ENCODE data around the gene NCAPD3.
"Not testable (repeated sequence)": the region's sequence is repeated elsewhere in the genome, so short reads cannot be mapped to it uniquely, and the experiment has no call there.

NCAPD3 gene

GRCh38 chr11:134126217-134126822 is 97.4 kb downstream of the NCAPD3 start:
- DNase-seq: no peak

- DNase-seq: no peak
These were observed 98.3 kb downstream of the NCAPD3 start for GRCh38 chr11:134125507-134125906.

- DNase-seq: no peak
These were observed 98.9 kb downstream of the NCAPD3 start for GRCh38 chr11:134124660-134125451.

GRCh38 chr11:134120921-134121526 is 102.7 kb downstream of the NCAPD3 start:
- DNase-seq: no peak

GRCh38 chr11:134120143-134120850 is 103.5 kb downstream of the NCAPD3 start:
- no peak for DNase-seq

- no peak for DNase-seq
These were observed 104.7 kb downstream of the NCAPD3 start for GRCh38 chr11:134119094-134119493.

GRCh38 chr11:134118006-134118405 is 105.8 kb downstream of the NCAPD3 start:
- DNase-seq: no peak

GRCh38 chr11:134116210-134116609 is 107.6 kb downstream of the NCAPD3 start:
- DNase-seq: no peak

GRCh38 chr11:134113787-134114186 is 110.0 kb downstream of the NCAPD3 start:
- not testable (repeated sequence) for DNase-seq

- no peak for DNase-seq
These were observed 113.4 kb downstream of the NCAPD3 start for GRCh38 chr11:134110252-134110815.

Measured in stimulated activated CD4-positive, alpha-beta T cell treated with anti-CD3 and anti-CD28 coated beads, Interleukin-1b, Interleukin-23, amount 100 ng/mL, for 48 hours (primary cell).